ENCODE results near the gene KRIT1.
"Not testable (repeated sequence)": the region's sequence is repeated elsewhere in the genome, so short reads cannot be mapped to it uniquely, and the experiment has no call there.

Gene KRIT1

DNA sequence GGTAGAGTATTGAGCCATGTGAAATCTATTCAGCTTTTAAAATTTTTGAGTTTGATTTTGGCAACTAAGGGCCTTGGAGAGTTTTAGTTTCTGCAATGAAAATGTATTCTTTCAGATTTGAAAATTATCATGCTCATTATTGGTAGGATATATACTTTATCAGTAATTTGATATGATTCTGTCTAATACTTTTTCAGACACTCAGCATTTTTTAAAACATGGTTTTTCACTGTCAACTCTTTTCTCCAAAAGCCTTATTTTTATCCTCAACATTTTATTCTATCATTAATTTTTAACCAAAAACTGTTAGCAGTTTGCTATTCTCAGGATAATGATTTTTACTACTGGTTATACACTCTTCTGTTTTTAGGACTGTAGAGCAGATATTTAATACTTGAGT, 4.9 kb upstream of the KRIT1 start:
- DNase-seq (ENCODE audit: low read depth in 2 of 2), result no peak

DNA sequence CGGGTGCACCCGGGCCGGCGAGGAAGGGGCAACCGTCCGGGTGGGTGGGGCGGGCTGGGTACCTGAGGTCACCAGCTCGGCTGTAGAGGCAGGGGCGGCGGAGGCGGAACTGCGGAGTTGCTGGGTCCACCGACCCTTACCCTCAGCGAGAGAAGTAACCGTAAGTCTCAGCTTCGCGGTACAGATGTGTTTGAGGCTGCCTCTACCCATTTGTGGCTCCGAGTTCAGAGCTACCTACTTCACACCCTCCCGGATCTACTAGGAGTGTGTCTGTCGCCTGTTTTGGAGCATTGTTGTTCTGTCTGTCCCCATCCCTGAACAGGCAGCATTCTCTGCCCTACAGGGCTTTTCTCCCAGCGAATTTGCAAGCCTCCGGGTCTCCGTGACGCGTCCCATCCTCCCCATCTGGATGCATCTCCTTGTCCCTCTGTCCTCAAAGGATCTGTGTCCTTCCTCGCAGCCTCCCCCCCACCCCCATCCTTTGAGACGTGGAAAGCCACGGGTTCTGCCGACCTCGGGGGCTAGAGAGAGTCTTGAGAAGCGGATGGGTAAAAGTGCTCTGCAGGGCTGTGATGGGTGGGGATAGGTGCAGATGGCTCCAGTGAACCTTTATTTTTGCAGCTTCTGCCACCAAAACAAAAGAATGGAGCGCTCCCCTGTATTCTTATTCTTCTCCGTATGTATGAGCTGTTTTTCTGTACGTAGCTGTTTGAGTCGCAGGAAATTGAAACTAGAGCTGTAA, 817 bp upstream of the KRIT1 start:
- peak in 1 of 2 donors; percentile 18 for DNase-seq (ENCODE audit: low read depth in 2 of 2)

DNA sequence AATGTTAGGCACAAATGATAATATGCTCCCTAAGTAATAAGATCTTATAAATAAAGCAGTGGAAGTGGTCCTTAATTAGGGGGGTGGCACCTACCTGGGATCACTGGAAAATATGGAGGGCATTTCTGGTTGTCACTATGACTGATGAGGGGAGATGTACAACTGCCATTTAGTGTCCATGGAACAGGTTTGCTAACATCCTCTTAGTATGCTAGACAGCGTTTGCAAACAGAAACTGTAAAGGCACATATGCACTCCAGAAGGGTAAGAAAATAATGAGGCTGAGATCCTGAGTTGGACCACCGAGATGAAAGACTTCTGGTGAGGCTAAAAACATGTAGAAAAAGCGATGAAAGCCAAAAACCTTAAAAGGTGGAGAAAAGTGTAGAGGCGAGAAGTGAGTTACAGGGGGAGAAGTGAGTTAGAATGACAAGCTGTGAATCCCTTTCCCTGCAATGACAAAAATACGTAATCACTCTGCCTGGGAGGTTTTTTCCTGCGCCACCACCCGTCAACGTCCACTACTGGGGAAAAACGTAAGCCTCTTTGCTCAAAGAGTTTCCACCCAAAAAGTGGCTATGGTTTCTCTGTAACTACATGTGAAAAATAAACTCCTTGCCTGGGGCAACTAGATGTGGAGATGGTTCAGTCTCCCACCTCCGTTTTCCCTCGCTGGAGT, 767 bp downstream of the KRIT1 start:
- DNase-seq (ENCODE audit: low read depth in 2 of 2), result no peak

DNA sequence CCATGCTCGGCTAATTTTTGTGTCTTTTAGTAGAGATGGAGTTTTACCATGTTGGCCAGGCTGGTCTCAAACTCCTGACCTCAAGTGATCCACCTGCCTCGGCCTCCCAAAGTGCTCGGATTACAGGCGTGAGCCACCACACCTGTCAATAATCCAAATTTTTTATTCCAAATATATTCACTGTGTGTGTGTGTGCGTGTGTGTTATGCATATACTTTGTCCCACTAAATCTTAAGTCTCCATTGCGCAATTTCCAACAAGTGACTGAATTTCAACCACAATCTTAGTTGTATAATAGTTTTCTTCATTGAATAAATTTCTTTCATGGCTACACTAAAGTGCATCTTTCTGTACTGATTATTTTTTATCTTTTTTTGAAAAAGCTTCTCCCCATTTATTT, 2.7 kb downstream of the KRIT1 start:
- no peak for DNase-seq (ENCODE audit: low read depth in 2 of 2)

DNA sequence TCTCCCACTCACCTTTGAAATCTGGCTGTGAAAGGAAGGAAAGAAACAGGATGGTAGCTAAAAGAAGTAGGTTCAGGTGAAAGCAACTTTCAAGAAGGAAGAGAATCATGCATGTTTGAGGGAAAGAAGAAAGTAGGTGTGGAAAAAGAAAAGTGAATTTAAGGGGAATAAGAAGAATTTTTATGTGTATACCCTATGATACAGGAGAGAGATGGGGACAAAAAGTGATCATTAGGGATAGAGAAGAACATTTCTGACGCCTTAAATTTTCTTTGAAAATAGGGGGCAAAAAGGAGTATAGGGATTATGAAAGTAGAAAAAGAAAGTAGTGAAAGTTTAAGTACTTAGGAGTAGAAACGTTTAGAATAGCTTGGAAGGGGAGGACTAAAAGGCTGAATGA, 15.2 kb downstream of the KRIT1 start:
- no peak for DNase-seq (ENCODE audit: low read depth in 2 of 2)

DNA sequence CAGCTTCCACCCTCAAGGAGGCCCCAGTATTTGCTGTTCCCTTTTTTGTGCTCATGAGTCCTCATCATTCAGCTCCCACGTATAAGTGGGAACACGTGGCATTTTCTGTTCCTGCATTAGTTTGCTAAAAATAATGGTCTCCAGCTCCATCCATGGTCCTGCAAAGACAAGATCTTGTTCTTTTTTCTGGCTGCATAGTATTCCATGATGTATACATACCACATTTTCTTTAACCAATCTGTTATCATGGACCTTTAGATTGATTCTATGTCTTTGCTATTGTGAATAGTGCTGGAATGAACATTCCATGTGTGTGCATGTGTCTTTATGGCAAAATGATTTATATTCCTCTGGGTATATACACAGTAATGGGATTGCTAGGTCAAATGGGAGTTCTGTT, 17.0 kb downstream of the KRIT1 start:
- DNase-seq (ENCODE audit: low read depth in 2 of 2), result no peak

DNA sequence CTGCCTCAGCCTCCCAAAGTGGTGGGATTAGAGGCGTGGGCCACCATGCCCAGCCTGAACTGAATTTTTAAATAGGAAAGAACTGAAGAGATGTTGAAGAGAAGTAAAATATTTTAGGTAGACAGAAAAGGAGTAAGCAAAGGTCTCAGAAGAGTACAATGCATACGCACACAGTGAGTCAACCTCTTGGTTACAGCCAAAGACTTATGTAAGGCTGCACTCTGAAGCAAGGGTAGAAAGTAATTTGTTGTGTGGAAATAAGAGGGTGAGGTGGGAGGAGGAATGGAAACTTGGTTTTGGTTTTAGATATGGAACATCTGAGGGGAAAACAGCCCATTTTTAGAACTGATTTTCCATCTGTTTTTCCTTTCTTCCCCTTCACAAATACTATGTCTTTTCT, 17.6 kb downstream of the KRIT1 start:
- no peak for DNase-seq (ENCODE audit: low read depth in 2 of 2)

DNA sequence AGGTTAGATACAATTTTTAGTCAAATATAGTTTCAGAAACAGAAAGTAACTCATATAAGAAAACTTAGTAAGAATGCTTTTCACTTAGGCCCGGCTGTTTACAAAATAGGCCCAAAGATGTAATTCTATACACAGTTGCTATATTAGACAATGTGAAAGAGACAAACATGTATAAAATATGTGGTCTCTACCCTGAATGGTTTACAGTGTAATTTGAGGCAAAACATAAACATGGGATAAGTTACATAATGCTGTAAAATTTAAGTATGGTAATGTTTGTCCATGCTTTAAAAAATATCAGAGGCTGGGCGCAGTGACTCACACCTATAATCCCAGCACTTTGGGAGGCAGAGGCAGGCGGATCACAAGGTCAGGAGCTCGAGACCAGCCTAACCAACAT, 18.7 kb downstream of the KRIT1 start:
- DNase-seq (ENCODE audit: low read depth in 2 of 2), result no peak

DNA sequence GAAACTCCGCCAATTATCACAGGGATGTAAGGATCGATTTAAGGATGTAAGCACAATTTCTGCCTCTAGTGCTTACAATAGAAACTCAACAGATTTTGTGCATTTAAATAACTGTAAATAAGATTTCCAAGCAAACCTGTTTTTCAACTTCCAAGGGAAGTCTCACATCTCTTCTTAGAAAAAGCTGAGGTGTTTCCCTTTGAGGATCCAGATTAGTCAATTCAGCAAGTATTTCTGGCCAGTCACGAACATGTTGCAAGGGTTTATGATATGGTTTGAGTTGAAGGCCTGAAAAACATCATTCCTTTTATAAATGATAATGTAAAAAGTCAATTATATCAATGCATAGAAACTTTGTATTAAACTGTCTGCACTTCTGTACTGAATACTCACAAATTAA, 23.9 kb downstream of the KRIT1 start:
- no peak for DNase-seq (ENCODE audit: low read depth in 2 of 2)

DNA sequence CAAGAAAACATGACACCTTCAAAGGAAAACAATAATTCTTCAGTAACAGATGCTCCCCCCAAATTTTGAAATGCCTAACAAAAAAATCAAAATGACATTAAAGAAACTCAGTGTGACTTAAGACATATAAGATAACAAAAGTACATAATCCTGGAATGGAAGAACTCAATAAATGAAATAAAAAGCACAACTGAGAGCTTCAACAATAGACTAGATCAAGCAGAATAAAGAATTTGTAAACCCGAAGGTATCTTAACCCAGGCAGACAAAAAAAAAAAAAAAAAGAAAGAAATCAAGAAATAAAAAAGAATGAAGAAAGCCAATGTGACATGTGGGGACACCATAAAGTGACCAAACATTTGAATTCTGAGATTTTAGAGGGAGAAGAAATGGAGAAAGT, 39.0 kb downstream of the KRIT1 start:
- DNase-seq (ENCODE audit: low read depth in 2 of 2), result no peak

DNA sequence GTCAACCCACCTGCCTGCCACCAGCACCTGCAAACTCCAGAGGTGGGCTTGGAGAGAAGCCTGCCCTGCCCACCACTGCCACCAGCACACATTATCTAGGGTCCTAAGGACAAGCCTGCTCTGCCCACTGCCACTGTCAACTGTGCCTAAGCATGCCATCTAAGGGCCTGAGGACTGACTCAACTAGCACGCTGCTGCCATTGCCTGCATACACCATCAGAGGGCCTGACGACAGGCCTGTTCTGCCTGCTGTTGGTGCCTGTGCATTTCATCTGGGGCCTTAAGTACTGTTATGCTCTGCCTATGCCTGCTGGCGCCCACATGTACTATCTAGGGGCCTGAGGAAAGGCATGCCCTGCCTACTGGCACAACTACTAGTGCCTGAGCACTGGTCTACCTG, 39.7 kb downstream of the KRIT1 start:
- no peak for DNase-seq (ENCODE audit: low read depth in 2 of 2)

DNA sequence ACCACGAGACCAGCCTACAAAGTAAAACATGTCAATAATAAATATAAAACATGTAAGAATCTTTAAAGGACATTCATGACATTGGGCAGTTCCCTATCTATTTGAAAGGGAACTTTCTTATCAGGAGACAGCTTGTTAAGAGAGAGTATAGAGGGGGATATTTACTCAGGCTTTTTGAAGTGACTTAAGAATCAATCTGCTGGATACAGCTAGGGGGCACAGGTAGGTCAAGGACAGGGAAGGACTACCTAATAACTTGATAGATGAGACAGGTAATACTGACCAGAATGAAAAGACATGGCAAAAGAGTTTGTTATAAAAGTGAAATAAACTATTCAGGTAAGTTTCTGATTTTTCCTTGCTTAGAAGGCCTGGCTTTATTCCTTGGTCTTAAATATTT, 44.9 kb downstream of the KRIT1 start:
- DNase-seq (ENCODE audit: low read depth in 2 of 2), result no peak

DNA sequence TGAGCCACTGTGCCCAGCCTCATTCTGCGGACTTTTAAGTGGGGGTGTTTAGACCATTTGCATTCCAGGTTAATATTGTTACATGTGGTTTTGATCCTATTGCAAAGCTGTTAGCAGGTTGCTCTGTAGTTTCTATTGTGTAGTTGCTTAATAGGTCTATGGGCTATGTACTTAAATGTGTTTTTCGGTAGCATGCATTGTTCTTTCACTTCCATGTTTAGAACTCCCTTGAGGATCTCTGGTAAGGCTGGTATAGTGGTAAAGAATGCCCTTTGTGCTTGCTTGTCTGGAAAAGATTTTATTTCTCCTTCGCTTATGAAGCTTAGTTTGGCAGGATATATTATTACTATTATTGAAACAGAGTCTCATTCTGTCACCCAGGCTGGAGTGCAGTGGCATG, 53.4 kb downstream of the KRIT1 start:
- DNase-seq (ENCODE audit: low read depth in 2 of 2), result no peak

DNA sequence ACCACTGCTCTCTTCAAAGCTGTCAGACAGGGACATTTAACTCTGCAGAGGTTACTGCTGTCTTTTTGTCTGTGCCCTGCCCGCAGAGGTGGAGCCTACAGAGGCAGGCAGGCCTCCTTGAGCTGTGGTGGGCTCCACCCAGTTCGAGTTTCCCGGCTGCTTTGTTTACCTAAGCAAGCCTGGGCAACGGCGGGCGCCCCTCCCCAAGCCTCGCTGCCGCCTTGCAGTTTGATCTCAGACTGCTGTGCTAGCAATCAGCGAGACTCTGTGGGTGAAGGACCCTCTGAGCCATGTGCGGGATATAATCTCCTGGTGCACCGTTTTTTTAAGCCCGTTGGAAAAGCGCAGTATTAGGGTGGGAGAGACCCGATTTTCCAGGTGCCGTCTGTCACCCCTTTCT, 56.5 kb downstream of the KRIT1 start:
- not testable (repeated sequence) for DNase-seq (ENCODE audit: low read depth in 2 of 2)

DNA sequence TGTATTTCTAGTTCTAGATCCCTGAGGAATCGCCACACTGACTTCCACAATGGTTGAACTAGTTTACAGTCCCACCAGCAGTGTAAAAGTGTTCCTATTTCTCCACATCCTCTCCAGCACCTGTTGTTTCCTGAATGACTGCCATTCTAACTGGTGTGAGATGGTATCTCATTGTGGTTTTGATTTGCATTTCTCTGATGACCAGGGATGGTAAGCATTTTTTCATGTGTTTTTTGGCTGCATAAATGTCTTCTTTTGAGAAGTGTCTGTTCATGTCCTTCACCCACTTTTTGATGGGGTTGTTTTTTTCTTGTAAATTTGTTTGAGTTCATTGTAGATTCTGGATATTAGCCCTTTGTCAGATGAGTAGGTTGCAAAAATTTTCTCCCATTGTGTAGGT, 61.4 kb downstream of the KRIT1 start:
- not testable (repeated sequence) for DNase-seq (ENCODE audit: low read depth in 2 of 2)

DNA sequence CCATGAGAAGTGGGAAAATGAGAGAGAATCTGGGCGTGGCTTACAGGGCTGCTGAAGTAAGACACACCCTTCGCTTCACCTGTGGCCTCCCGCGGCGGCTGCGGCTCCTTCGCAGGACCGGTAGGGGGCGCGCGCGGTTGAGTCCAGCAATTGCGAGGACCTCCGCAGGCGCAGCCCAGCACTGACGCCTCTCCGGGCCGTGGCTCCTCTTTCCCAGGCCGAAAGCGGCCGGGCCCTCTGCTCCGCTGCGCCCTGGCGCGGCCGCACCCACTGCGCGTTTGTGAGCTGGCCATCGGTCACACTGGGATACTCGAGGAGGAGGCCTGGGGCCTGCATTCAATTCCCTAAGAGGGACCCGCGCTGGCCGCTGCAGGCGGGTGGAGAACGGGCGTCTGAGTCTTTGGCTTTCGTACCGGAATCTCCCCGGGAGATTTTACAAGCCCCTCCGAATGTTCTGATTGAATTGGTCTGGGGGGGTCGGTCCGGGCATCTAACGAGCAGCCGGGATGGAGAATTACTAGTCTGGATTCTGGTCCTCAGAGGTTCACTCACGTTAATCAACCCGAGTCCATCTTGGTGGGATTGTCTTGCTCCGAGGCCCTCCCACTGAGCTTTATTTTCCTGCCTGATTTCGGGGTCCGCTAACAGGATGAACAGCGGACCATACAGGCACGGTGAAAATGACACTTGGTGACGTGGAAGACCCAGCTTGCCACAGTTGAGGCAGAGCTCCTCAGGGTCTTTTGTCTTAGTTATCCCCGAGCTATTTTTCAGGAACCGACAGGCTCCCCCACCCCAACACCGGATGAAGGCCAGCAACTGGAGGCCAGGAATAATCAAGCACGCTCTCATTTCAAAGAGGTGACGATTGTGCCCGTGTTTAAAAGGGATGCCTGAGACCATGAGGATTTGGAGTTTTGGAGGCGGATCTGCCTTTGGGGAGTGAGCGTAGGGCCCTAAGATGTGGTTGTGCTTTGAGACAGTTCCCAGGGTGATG, 66.5 kb downstream of the KRIT1 start, which contains the start of gene LRRD1:
TSS of gene LRRD1 (minus strand) at position 215 of the 997 bp plus-strand sequence. CDS start 13,940 bp downstream, outside the sequence.
- peak; percentile 85 to 92 for DNase-seq (ENCODE audit: low read depth in 2 of 2)

DNA sequence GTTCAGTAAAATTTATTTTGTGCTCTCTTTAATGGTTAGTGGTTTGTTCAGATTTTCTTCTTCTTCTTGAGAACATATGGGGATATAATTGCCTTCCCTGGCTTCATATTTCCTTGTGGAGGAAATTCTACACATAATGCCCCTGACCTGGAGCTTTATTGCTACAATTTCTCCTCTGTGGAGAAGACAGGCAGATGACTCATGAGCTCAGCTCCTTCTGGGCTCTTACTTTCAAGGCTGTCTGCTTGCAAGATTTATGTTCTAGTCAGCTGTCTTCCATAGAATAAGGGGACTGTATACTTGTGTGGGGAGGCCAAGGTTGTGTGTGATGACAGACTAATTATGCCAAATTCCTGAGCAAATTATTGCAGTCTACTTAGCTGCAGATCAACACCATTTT, 68.4 kb downstream of the KRIT1 start:
- no peak for DNase-seq (ENCODE audit: low read depth in 2 of 2)

DNA sequence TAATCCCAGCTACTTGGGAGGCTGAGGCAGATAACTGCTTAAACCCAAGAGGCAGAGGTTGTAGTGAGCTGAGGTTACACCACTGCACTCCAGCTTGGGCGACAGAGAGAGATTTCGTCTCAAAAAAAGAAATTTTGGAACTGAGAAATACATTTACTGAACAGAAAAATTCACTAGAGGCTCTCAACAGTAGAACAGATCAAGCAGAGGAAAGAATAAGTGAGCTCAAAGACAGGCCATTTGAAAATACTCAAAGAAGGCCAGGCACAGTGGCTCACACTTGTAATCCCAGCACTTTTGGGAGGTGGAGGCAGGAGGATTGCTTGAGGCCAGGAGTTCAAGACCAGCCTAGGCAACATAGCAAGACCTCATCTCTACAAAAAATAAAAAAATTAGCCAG, 76.2 kb downstream of the KRIT1 start:
- DNase-seq (ENCODE audit: low read depth in 2 of 2), result not testable (repeated sequence)

DNA sequence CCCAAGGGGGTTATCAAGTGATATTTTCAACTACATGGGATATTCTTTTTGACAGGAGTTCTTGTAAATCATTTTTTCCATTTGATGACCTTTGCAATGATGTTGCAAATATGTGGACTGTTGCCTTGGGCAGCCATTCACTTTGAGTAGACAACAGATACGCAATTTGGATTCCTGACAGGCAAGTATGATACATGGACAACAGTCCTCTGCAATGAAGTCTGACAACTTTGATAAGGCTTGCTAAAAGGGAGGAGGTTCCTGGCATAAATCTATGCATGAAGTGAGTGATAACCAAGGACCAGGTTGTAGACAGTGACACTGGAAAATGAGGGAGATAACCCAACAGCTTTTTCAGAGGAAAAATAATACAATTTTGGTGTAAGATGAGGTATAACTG, 84.4 kb downstream of the KRIT1 start:
- no peak for DNase-seq (ENCODE audit: low read depth in 2 of 2)

DNA sequence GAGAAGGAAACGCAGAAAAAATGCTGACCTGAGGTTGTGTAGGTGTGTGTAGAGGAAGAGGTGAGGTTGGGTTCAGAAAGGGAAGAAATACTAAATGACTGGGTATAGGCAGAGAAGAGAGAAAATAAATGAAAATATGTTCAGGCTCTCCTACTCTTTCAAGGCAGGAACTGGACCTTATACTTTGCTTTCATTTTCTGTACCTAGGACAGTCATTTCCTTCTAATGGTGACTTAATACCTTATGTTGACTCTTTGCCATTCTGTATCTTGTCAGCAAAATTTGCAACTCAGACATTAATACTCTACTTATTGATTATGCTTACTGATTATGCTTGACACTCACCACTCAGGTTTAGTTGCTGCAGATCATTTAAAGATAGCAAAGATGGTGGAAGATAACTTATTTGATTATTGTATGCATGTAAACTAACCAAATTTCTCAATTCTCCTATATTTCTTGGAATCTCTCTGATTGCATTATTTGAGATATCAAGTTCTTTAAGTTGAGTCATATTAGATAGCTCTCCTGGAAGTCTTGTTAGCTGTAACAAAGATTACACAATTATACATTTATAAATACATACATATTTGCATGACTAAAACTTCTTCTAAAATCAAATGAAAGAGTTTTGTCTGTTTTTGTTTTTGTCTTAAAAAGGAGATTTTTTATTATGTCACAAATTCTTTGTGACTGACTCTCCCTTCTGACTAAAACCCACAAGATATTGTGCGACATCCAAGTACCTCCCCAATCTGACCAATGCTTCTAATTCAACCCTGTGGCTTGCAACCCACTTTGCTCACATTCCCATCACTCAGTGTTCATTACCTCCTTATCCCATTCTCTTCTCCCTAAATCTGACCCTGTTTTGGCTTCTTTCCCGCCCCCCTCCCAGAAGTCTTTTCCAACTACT, 86.8 kb downstream of the KRIT1 start:
- DNase-seq (ENCODE audit: low read depth in 2 of 2), result no peak

DNA sequence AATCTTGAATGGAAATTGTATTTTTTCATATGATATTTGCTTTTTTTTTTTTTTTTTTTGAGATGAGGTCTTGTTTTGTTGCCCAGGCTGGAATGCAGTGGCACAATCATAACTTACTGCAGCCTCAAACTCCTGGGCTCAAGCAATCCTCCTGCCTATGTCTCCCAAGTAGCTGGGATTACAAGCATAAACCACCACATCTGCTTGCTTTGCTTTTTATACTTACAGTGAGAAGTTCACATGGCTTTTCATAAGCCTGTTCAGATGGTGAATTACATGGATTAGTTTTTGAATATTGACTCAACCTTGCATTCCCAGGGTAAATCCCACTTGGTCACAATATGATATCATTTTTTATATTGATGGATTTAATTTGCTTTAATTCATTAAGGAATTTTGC, 88.7 kb downstream of the KRIT1 start:
- DNase-seq (ENCODE audit: low read depth in 2 of 2), result no peak
